Measurements from ENCODE around the gene PRXL2B. TPM values are rescaled to one million over a fixed set of nuclear protein-coding genes. Genes with fewer than 3 reads are reported as not detected.

The PRXL2B gene
- total RNA-seq, 2 experiments from 2014 or later = 5.2 to 10.4 TPM

GRCh38 chr1:2637442-2638145 is 51.0 kb downstream of the PRXL2B start:
- no peak overlapping the region for H3K4me2 ChIP-seq (ENCODE audit: low read length)
- H3K9me3 ChIP-seq (ENCODE audit: low read length) = peaks cover 10% of the 10 kb centered on the region; the same call in 1 of the 2 replicates
- no peaks in the 10 kb centered on the region for H3K79me2 ChIP-seq (ENCODE audit: insufficient read depth, low read depth, low read length)
- TF ChIP-seq CTCF (conservative IDR thresholded peaks at IDR 0.05; ENCODE audit: low read length) (no peak), EZH2phosphoT487 (IDR thresholded peaks at IDR 0.05; ENCODE audit: borderline replicate concordance, low read depth, low read length) (no peak)
- H3K27ac ChIP-seq (ENCODE audit: low read depth, low read length, poor library complexity, severe bottlenecking) = no peak overlapping the region
- intact Hi-C loops (cut with micrococcal nuclease; ENCODE audit: unreplicated experiment) = no loop called here
- no peak for DNase-seq (ENCODE audit: low spot score)
- ChIA-PET CTCF (ENCODE audit: unreplicated experiment) (no interaction called here), POLR2A (interaction anchor here (0.5 kb wide), 1 partner anchor 1511 kb away, joined by 3 read pairs; no protein-coding TSS in a partner anchor)
- no peaks in the 10 kb centered on the region for H3K9me2 ChIP-seq (ENCODE audit: insufficient read depth, low read length)
- H2AFZ ChIP-seq (ENCODE audit: low read length) = no peak overlapping the region
- BruUV-seq (replicated peaks) = no TSS peak
- peaks cover 7% of the 10 kb centered on the region for H3K4me1 ChIP-seq (ENCODE audit: insufficient read depth, low read length, poor library complexity, severe bottlenecking)
- H4K20me1 ChIP-seq (ENCODE audit: insufficient read depth, low read length) = no peaks in the 10 kb centered on the region
- H3K4me3 ChIP-seq (ENCODE audit: low read depth, low read length, poor library complexity, severe bottlenecking) = no peak overlapping the region
- H3K36me3 ChIP-seq (ENCODE audit: insufficient read depth, low read length) = no peaks in the 10 kb centered on the region

GRCh38 chr1:2638466-2639115 is 52.0 kb downstream of the PRXL2B start:
- peaks cover 10% of the 10 kb centered on the region; the same call in 1 of the 2 replicates for H3K9me3 ChIP-seq (ENCODE audit: low read length)
- no peak overlapping the region for H3K27ac ChIP-seq (ENCODE audit: low read depth, low read length, poor library complexity, severe bottlenecking)
- no peak overlapping the region for H3K4me2 ChIP-seq (ENCODE audit: low read length)
- no peaks in the 10 kb centered on the region for H3K9me2 ChIP-seq (ENCODE audit: insufficient read depth, low read length)
- TF ChIP-seq EZH2phosphoT487 (IDR thresholded peaks at IDR 0.05; ENCODE audit: borderline replicate concordance, low read depth, low read length) (no peak), CTCF (conservative IDR thresholded peaks at IDR 0.05; ENCODE audit: low read length) (no peak)
- no peak overlapping the region for H2AFZ ChIP-seq (ENCODE audit: low read length)
- POLR2A ChIA-PET = interaction anchor here (0.5 kb wide), 1 partner anchor 1512 kb away, joined by 3 read pairs; no protein-coding TSS in a partner anchor
- intact Hi-C loops (cut with micrococcal nuclease; ENCODE audit: unreplicated experiment) = no loop called here
- BruUV-seq (replicated peaks) = no TSS peak
- CTCF ChIA-PET (ENCODE audit: unreplicated experiment) = no interaction called here
- no peak overlapping the region for H3K4me3 ChIP-seq (ENCODE audit: low read depth, low read length, poor library complexity, severe bottlenecking)
- no peaks in the 10 kb centered on the region for H3K79me2 ChIP-seq (ENCODE audit: insufficient read depth, low read depth, low read length)
- no peaks in the 10 kb centered on the region for H4K20me1 ChIP-seq (ENCODE audit: insufficient read depth, low read length)
- DNase-seq (ENCODE audit: low spot score) = no peak
- H3K36me3 ChIP-seq (ENCODE audit: insufficient read depth, low read length) = no peaks in the 10 kb centered on the region
- peaks cover 10% of the 10 kb centered on the region for H3K4me1 ChIP-seq (ENCODE audit: insufficient read depth, low read length, poor library complexity, severe bottlenecking)

- H4K20me1 ChIP-seq (ENCODE audit: insufficient read depth, low read length) = no peaks in the 10 kb centered on the region
- intact Hi-C loops (cut with micrococcal nuclease; ENCODE audit: unreplicated experiment) = no loop called here
- no peaks in the 10 kb centered on the region for H3K9me2 ChIP-seq (ENCODE audit: insufficient read depth, low read length)
- BruUV-seq (replicated peaks) = no TSS peak
- no peaks in the 10 kb centered on the region for H3K36me3 ChIP-seq (ENCODE audit: insufficient read depth, low read length)
- ChIA-PET POLR2A (no interaction called here), CTCF (ENCODE audit: unreplicated experiment) (no interaction called here)
- TF ChIP-seq EZH2phosphoT487 (IDR thresholded peaks at IDR 0.05; ENCODE audit: borderline replicate concordance, low read depth, low read length) (no peak), CTCF (conservative IDR thresholded peaks at IDR 0.05; ENCODE audit: low read length) (no peak)
- no peak overlapping the region for H3K27ac ChIP-seq (ENCODE audit: low read depth, low read length, poor library complexity, severe bottlenecking)
- H3K4me1 ChIP-seq (ENCODE audit: insufficient read depth, low read length, poor library complexity, severe bottlenecking) = peaks cover 10% of the 10 kb centered on the region
- no peak overlapping the region for H3K4me2 ChIP-seq (ENCODE audit: low read length)
- H3K4me3 ChIP-seq (ENCODE audit: low read depth, low read length, poor library complexity, severe bottlenecking) = no peak overlapping the region
- DNase-seq (ENCODE audit: low spot score) = no peak
- no peaks in the 10 kb centered on the region for H3K79me2 ChIP-seq (ENCODE audit: insufficient read depth, low read depth, low read length)
- peaks cover 10% of the 10 kb centered on the region; the same call in 1 of the 2 replicates for H3K9me3 ChIP-seq (ENCODE audit: low read length)
- no peak overlapping the region for H2AFZ ChIP-seq (ENCODE audit: low read length)
These were observed 52.6 kb downstream of the PRXL2B start for GRCh38 chr1:2639203-2639602.

All from OCI-LY7 (cell line).